ENCODE results near the gene CCNG2.

GRCh38 chr4:77172336-77172735 is 15.3 kb downstream of the CCNG2 start:
- TF ChIP-seq CTCF (IDR thresholded peaks at IDR 0.05; ENCODE audit: low read depth, low read length, missing input control) (no peak), GABPA (IDR thresholded peaks at IDR 0.05 in 1 of 2, conservative IDR thresholded peaks at IDR 0.05 in 1 of 2) (no peak), ZBTB33 (IDR thresholded peaks at IDR 0.05) (no peak), SP1 (IDR thresholded peaks at IDR 0.05) (no peak), JUND (IDR thresholded peaks at IDR 0.05) (no peak), MAX (IDR thresholded peaks at IDR 0.05) (no peak), HNF4G (IDR thresholded peaks at IDR 0.05) (no peak)
